ENCODE measurements around the gene PPP1R16B.
"Not testable (repeated sequence)": the region's sequence is repeated elsewhere in the genome, so short reads cannot be mapped to it uniquely, and the experiment has no call there.

The PPP1R16B gene

DNA sequence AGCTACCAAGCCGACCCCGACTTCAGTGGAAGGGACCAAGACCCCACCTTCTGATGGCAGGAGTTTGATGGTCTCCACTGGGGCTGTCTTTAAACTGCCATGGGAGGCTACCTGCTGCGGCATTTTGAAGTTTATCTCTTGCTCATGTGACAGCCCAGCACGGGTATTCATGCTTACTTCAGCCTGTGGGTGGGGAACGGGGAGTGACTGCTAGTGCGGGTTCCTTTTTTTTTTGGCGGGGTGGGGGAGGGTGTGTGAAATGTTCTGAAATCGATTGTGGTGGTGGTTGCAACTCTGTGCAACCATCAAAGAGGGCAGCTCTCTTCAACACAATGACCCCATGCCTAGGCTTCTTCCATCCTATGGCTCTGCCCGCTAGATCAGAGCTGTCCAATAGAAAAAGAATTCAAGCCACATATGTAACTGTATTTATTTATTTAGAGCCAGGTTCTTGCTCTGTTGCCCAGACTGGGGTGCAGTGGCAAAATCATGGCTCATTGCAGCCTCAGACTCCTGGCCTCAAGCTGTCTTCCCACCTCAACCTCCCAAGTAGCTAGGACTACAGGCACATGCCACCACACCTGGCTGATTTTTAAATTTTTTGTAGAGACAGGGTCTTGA is 53.7 kb downstream of the PPP1R16B start:
- H3K27ac ChIP-seq (ENCODE audit: low read depth, low read length) = no peak overlapping the region
- H3K4me3 ChIP-seq (ENCODE audit: low read depth in 1 of 2, low read length in 2 of 2) = no peak overlapping the region
- no peaks in the 10 kb centered on the region for H3K9me3 ChIP-seq (ENCODE audit: control insufficient read depth in 1 of 2, low read length in 2 of 2)
- H3K9ac ChIP-seq (ENCODE audit: low read depth in 1 of 2, low read length in 2 of 2) = no peak overlapping the region
- no peaks in the 10 kb centered on the region for H3K27me3 ChIP-seq (ENCODE audit: control insufficient read depth in 1 of 2, insufficient read depth in 2 of 2, low read length in 2 of 2)
- H3K4me1 ChIP-seq (ENCODE audit: control insufficient read depth in 1 of 2, insufficient read depth in 2 of 2, low read length in 2 of 2) = peaks cover 12 to 14% of the 10 kb centered on the region in 2 donors
- no peaks in the 10 kb centered on the region for H3K36me3 ChIP-seq (ENCODE audit: control insufficient read depth in 1 of 2, insufficient read depth in 2 of 2, low read length in 2 of 2)

DNA sequence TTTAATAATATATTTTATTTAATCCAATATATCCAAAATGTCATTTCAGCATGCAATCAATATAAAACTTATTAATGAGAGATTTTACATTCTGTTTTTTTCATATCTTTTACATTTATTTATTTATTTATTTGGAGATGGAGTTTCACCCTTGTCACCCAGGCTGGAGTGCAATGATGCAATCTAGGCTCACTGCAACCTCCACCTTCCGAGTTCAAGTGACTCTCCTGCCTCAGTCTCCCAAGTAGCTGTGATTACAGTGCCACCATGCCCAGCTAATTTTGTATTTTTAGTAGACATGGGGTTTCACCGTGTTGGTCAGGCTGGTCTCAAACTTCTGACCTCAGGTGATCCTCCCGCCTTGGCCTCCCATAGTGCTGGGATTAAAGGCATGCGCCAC is 54.4 kb downstream of the PPP1R16B start:
- not testable (repeated sequence) for H3K27ac ChIP-seq (ENCODE audit: low read depth, low read length); H3K9ac ChIP-seq (ENCODE audit: low read depth in 1 of 2, low read length in 2 of 2)

DNA sequence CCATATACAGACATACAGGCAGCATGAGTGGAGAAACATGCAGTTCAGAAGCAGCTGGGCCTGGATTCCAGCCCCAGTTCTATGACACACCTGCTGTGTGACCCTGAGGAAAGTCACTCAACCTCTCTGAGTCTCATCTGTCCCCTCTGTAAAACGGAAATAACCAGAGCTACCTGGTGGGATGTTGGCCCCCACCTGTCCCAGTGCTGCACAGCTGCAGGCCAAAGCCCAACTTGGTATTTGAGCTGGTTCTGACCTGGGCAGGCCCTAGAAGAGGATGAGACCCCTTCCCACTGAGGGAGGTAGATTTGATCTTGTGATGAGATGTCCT is 55.5 kb downstream of the PPP1R16B start:
- Histone ChIP-seq H3K9me3 (ENCODE audit: control insufficient read depth in 1 of 2, low read length in 2 of 2) (no peaks in the 10 kb centered on the region), H3K4me3 (ENCODE audit: low read depth in 1 of 2, low read length in 2 of 2) (no peak overlapping the region), H3K4me1 (ENCODE audit: control insufficient read depth in 1 of 2, insufficient read depth in 2 of 2, low read length in 2 of 2) (peaks cover 14 to 17% of the 10 kb centered on the region in 2 donors), H3K27me3 (ENCODE audit: control insufficient read depth in 1 of 2, insufficient read depth in 2 of 2, low read length in 2 of 2) (no peaks in the 10 kb centered on the region), H3K9ac (ENCODE audit: low read depth in 1 of 2, low read length in 2 of 2) (no peak overlapping the region), H3K36me3 (ENCODE audit: control insufficient read depth in 1 of 2, insufficient read depth in 2 of 2, low read length in 2 of 2) (no peaks in the 10 kb centered on the region), H3K27ac (ENCODE audit: low read depth, low read length) (no peak overlapping the region)

More for the DNA sequence above, 54.4 kb downstream of the PPP1R16B start:
- H3K4me3 ChIP-seq (ENCODE audit: low read depth in 1 of 2, low read length in 2 of 2); H3K36me3 ChIP-seq (ENCODE audit: control insufficient read depth in 1 of 2, insufficient read depth in 2 of 2, low read length in 2 of 2); H3K9me3 ChIP-seq (ENCODE audit: control insufficient read depth in 1 of 2, low read length in 2 of 2); H3K27me3 ChIP-seq (ENCODE audit: control insufficient read depth in 1 of 2, insufficient read depth in 2 of 2, low read length in 2 of 2): not testable (repeated sequence)
- H3K4me1 ChIP-seq (ENCODE audit: control insufficient read depth in 1 of 2, insufficient read depth in 2 of 2, low read length in 2 of 2) = peaks cover 14 to 17% of the 10 kb centered on the region in 2 donors

DNA sequence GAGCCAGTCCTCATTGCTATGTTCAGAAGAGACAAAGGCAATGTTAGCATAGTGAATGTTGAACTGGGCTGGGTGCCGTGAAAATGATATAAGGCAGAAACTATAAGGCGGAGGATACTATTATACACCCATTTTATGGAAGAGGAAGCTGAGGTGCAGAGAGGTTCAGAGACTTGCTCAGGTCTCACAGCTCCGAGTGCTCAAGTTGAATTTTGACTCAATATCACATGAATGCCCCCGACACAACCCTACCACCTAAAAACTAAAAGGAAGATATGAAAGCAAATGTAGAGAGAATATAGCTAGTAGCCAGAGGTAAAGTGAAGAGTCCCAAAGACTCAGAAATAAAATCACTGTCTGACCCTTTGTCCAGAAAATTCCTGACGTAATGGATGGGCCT is 56.7 kb downstream of the PPP1R16B start:
- H3K36me3 ChIP-seq (ENCODE audit: control insufficient read depth in 1 of 2, insufficient read depth in 2 of 2, low read length in 2 of 2) = no peaks in the 10 kb centered on the region
- H3K27me3 ChIP-seq (ENCODE audit: control insufficient read depth in 1 of 2, insufficient read depth in 2 of 2, low read length in 2 of 2) = no peaks in the 10 kb centered on the region
- no peak overlapping the region for H3K9ac ChIP-seq (ENCODE audit: low read depth in 1 of 2, low read length in 2 of 2)
- H3K4me1 ChIP-seq (ENCODE audit: control insufficient read depth in 1 of 2, insufficient read depth in 2 of 2, low read length in 2 of 2) = peaks cover 14 to 17% of the 10 kb centered on the region in 2 donors
- H3K9me3 ChIP-seq (ENCODE audit: control insufficient read depth in 1 of 2, low read length in 2 of 2) = no peaks in the 10 kb centered on the region
- H3K27ac ChIP-seq (ENCODE audit: low read depth, low read length) = no peak overlapping the region
- no peak overlapping the region for H3K4me3 ChIP-seq (ENCODE audit: low read depth in 1 of 2, low read length in 2 of 2)

DNA sequence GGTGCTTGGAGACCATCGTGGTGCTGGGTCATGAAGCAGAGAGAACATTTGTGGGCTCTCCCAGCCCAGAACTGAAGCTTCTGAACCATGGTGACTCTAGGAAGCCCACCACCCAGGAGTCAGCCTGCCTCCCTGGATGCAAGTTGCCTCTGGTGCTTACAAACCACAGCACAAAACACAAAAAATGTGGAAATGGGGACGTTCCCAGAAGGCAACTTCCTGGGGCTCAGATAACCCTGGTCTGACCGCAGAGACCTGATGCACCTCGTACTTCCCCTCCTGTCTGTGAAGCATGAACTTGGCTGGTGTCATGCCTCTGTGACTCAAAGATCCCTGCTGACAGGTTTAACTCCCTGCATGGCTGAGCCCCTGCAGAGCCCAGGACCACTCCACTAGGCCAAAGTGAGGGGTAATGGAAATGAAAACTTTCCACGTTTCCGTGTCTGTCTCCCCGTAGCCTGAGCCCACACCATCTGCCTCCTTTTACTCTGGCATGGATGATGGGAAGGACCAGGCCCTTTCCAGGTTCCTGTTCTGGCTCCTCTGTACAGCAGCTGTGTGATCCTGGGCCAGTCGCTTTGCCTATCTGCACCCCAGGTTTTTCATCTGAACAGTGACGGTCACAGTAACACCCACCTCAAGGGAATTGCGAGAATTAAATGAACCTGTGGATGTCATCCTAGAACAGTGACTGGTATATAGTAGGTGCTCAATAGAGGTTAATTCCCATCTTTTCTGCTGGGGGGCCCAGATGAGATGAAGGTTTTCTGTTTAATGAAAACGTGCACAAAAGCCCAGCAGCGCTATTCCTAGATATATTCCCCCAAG is 57.7 kb downstream of the PPP1R16B start:
- H3K9ac ChIP-seq (ENCODE audit: low read depth in 1 of 2, low read length in 2 of 2) = no peak overlapping the region
- H3K36me3 ChIP-seq (ENCODE audit: control insufficient read depth in 1 of 2, insufficient read depth in 2 of 2, low read length in 2 of 2) = no peaks in the 10 kb centered on the region
- no peak overlapping the region for H3K4me3 ChIP-seq (ENCODE audit: low read depth in 1 of 2, low read length in 2 of 2)
- H3K27ac ChIP-seq (ENCODE audit: low read depth, low read length) = no peak overlapping the region
- H3K9me3 ChIP-seq (ENCODE audit: control insufficient read depth in 1 of 2, low read length in 2 of 2) = no peaks in the 10 kb centered on the region
- H3K27me3 ChIP-seq (ENCODE audit: control insufficient read depth in 1 of 2, insufficient read depth in 2 of 2, low read length in 2 of 2) = no peaks in the 10 kb centered on the region
- H3K4me1 ChIP-seq (ENCODE audit: control insufficient read depth in 1 of 2, insufficient read depth in 2 of 2, low read length in 2 of 2) = peaks cover 14 to 17% of the 10 kb centered on the region in 2 donors

DNA sequence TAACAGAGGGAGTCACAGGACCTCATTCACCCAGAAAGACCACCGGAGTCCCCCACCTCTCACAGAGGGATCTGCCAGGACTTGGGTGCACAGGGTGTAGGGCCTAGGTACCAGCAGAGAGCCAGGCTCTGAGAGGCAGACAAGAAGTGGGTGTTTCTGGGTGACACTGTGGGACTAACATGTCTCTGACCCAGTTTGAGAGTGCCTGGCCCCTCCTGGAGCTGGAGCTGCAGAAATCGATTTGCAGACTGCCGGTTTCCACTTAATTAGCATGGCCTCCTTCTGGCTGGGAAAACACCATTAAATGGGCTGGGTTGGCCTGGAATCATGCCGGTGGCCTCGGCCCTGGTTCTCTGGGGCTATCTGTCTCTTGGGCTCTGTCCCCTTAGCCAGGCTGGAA is 59.2 kb downstream of the PPP1R16B start:
- Histone ChIP-seq H3K4me3 (ENCODE audit: low read depth in 1 of 2, low read length in 2 of 2) (no peak overlapping the region), H3K27ac (ENCODE audit: low read depth, low read length) (no peak overlapping the region), H3K9ac (ENCODE audit: low read depth in 1 of 2, low read length in 2 of 2) (no peak overlapping the region), H3K4me1 (ENCODE audit: control insufficient read depth in 1 of 2, insufficient read depth in 2 of 2, low read length in 2 of 2) (peaks cover 14 to 17% of the 10 kb centered on the region in 2 donors), H3K9me3 (ENCODE audit: control insufficient read depth in 1 of 2, low read length in 2 of 2) (no peaks in the 10 kb centered on the region), H3K27me3 (ENCODE audit: control insufficient read depth in 1 of 2, insufficient read depth in 2 of 2, low read length in 2 of 2) (no peaks in the 10 kb centered on the region), H3K36me3 (ENCODE audit: control insufficient read depth in 1 of 2, insufficient read depth in 2 of 2, low read length in 2 of 2) (no peaks in the 10 kb centered on the region)

DNA sequence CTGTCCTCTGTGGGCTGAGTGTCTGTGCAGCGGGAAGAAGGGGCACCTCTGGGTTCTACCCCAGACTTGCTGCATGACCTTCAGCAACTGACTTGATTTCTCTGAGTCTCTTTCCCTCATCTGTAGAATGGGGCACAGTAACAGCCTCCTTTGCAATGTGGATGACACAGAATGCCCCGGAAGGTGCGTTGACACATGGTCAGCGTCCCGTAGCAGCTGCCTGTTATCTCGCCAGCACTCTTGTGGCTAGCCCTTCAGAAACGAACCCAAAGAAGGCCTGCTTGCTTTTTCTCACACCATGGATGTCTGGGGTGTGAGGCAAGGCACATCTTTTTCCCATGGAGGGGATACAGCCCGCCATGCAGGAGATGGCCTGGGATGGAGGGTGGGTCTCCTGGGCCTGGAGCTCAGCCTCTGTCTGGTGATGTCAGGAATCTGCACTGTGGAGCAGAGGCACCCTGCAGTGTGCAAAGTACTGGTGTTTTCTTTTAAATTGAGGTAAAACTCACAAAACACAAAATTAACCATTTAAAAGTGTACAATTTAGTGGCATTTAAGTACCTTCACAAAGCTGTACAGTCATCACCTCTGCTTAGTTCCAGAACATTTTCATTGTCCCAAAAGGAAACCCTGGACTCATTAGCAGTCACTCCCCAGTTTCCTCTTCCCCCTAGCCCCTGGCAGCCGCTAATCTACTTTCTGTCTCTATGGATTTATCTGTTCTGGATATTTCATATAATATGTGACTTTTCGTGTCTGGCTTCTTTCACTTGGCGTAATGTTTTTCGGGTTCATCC is 61.0 kb downstream of the PPP1R16B start:
- Histone ChIP-seq H3K4me3 (ENCODE audit: low read depth in 1 of 2, low read length in 2 of 2) (no peak overlapping the region), H3K36me3 (ENCODE audit: control insufficient read depth in 1 of 2, insufficient read depth in 2 of 2, low read length in 2 of 2) (no peaks in the 10 kb centered on the region), H3K9me3 (ENCODE audit: control insufficient read depth in 1 of 2, low read length in 2 of 2) (no peaks in the 10 kb centered on the region), H3K4me1 (ENCODE audit: control insufficient read depth in 1 of 2, insufficient read depth in 2 of 2, low read length in 2 of 2) (peaks cover 25 to 29% of the 10 kb centered on the region in 2 donors), H3K9ac (ENCODE audit: low read depth in 1 of 2, low read length in 2 of 2) (no peak overlapping the region), H3K27me3 (ENCODE audit: control insufficient read depth in 1 of 2, insufficient read depth in 2 of 2, low read length in 2 of 2) (no peaks in the 10 kb centered on the region), H3K27ac (ENCODE audit: low read depth, low read length) (no peak overlapping the region)

DNA sequence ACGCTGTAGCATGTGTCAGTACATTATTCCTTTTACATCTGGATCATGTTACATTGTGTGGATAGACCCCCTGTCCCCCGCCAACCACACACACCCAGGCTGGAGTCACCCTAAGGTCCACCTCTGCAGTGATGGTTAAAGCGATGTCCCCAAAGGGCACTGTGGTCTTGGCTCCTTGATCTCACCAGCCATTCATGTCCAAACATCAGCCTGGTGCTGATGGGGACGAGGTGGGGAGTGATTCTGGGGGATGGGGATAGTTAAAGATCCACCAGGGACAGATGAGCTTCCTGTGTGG is 61.5 kb downstream of the PPP1R16B start:
- Histone ChIP-seq H3K36me3 (ENCODE audit: control insufficient read depth in 1 of 2, insufficient read depth in 2 of 2, low read length in 2 of 2) (no peaks in the 10 kb centered on the region), H3K27ac (ENCODE audit: low read depth, low read length) (no peak overlapping the region), H3K9ac (ENCODE audit: low read depth in 1 of 2, low read length in 2 of 2) (no peak overlapping the region), H3K4me3 (ENCODE audit: low read depth in 1 of 2, low read length in 2 of 2) (no peak overlapping the region), H3K9me3 (ENCODE audit: control insufficient read depth in 1 of 2, low read length in 2 of 2) (no peaks in the 10 kb centered on the region), H3K27me3 (ENCODE audit: control insufficient read depth in 1 of 2, insufficient read depth in 2 of 2, low read length in 2 of 2) (no peaks in the 10 kb centered on the region), H3K4me1 (ENCODE audit: control insufficient read depth in 1 of 2, insufficient read depth in 2 of 2, low read length in 2 of 2) (peaks cover 25 to 31% of the 10 kb centered on the region in 2 donors)

DNA sequence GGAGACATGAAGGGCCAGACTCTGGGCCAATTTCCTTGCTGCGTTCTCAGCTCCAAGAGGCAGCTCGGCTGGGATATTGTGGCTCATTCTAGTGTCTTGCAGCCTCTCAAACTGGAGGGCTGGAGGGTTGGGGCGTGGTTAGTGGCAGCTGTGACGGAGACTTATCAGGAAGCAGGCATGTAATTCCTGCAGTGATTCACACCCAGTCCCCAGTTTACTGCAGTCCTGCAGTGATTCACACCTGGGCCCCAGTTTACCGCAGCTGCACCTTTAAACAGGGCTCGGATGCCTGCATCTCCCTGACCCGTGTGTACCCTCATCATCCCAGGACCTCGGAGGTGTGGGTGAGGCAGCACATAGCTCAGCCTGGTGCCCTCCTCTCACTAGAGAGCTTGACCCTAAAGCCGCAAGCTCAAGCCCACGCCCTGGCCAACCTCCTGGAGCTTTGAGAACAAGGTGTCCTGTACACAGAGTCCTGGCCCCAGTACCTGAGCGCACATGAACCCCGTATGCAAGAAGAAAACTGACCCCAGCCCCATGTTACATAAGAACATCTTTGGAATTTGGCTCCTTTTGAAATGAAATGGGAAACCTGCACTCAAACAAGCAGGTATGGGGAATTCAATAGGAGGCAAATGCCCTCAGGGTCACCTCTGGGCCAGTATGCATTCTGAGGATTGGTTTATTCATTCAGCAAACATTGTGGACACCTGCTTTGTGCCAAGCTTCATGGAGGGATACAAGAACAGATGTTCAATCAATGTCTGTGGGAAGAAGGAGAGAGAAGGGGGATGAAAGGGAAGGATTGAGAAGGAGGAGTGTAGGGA is 65.4 kb downstream of the PPP1R16B start:
- peak overlapping the region; percentile 20 for H3K27ac ChIP-seq (ENCODE audit: low read depth, low read length)
- H3K4me1 ChIP-seq (ENCODE audit: control insufficient read depth in 1 of 2, insufficient read depth in 2 of 2, low read length in 2 of 2) = peaks cover 32 to 37% of the 10 kb centered on the region in 2 donors
- H3K36me3 ChIP-seq (ENCODE audit: control insufficient read depth in 1 of 2, insufficient read depth in 2 of 2, low read length in 2 of 2) = no peaks in the 10 kb centered on the region
- no peak overlapping the region for H3K4me3 ChIP-seq (ENCODE audit: low read depth in 1 of 2, low read length in 2 of 2)
- H3K9me3 ChIP-seq (ENCODE audit: control insufficient read depth in 1 of 2, low read length in 2 of 2) = no peaks in the 10 kb centered on the region
- peak overlapping the region in 1 of 2 donors; percentile 7 for H3K9ac ChIP-seq (ENCODE audit: low read depth in 1 of 2, low read length in 2 of 2)
- H3K27me3 ChIP-seq (ENCODE audit: control insufficient read depth in 1 of 2, insufficient read depth in 2 of 2, low read length in 2 of 2) = no peaks in the 10 kb centered on the region

Data from duodenal mucosa (tissue), 2 donors.